ENCODE data around the gene KBTBD6. TPM values are rescaled to one million over a fixed set of nuclear protein-coding genes. Genes with fewer than 3 reads are reported as not detected.

The KBTBD6 gene
- polyA plus RNA-seq (2013, experiment 1 of 2): 7.2 TPM
- polyA plus RNA-seq (2013, experiment 2 of 2): 6.9 TPM

- Histone ChIP-seq H3K9me3 (replicated peaks in 1 of 2; ENCODE audit: control insufficient read depth in 2 of 2, insufficient read depth in 1 of 2, low read depth in 1 of 2, low read length in 2 of 2) (peaks cover 0 to 17% of the 10 kb centered on the region in 2 donors), H3K36me3 (replicated peaks in 1 of 2; ENCODE audit: control insufficient read depth in 2 of 2, insufficient read depth in 2 of 2, low read length in 2 of 2) (peaks cover 0 to 36% of the 10 kb centered on the region in 2 donors), H3K4me3 (ENCODE audit: low read length in 2 of 2) (peak within 1 kb of the TSS; percentile 70 to 91), H3K23ac (ENCODE audit: low read depth, low read length, poor library complexity) (peak within 1 kb of the TSS; percentile 69), H3K27ac (replicated peaks; ENCODE audit: low read length) (peak within 1 kb of the TSS; percentile 59), H3K18ac (ENCODE audit: low read length) (peak within 1 kb of the TSS; percentile 68), H2AK5ac (ENCODE audit: low read depth, low read length) (no peak within 1 kb of the TSS), H3K4ac (ENCODE audit: low read length) (no peak within 1 kb of the TSS), H2AFZ (ENCODE audit: low read length) (peak within 1 kb of the TSS; percentile 90), H2BK120ac (ENCODE audit: low read depth, low read length) (no peak within 1 kb of the TSS), H3K4me1 (ENCODE audit: control insufficient read depth in 2 of 2, insufficient read depth in 1 of 2, low read depth in 1 of 2, low read length in 2 of 2) (peaks cover 2 to 11% of the 10 kb centered on the region in 2 donors), H2BK5ac (ENCODE audit: low read length) (no peak within 1 kb of the TSS), H4K91ac (ENCODE audit: low read depth, low read length, poor library complexity) (no peak within 1 kb of the TSS), H3K4me2 (ENCODE audit: insufficient read depth, low read length, poor library complexity, severe bottlenecking) (peak within 1 kb of the TSS; percentile 70), H2BK15ac (ENCODE audit: low read length) (no peak within 1 kb of the TSS), H4K8ac (ENCODE audit: low read depth, low read length) (no peak within 1 kb of the TSS), H3K79me1 (ENCODE audit: low read depth, low read length) (no peaks in the 10 kb centered on the region), H3K14ac (ENCODE audit: low read length) (peak within 1 kb of the TSS; percentile 83), H3K27me3 (ENCODE audit: control insufficient read depth in 3 of 3, insufficient read depth in 3 of 3, low read depth in 1 of 3, low read length in 3 of 3) (no peaks in the 10 kb centered on the region), H3K9ac (ENCODE audit: low read depth, low read length, poor library complexity) (peak within 1 kb of the TSS; percentile 75), H2BK12ac (ENCODE audit: low read length) (no peak within 1 kb of the TSS)
- no CpG with 5 or more reads among the region's 45 CpGs for WGBS, 2 donors (ENCODE audit: extremely low coverage in 2 of 2, insufficient read length in 2 of 2, insufficient replicate concordance in 1 of 2)
- peak; percentile 96 for DNase-seq (ENCODE audit: low spot score)
These were observed at the start of gene KBTBD6 for GRCh38 chr13:41132512-41133152. Gene KBTBD6, minus strand, starts transcription at chr13:41132802. Its CDS starts 291 bp downstream, at chr13:41132511.

- no peaks in the 10 kb centered on the region for H3K4me1 ChIP-seq (ENCODE audit: control insufficient read depth in 2 of 2, insufficient read depth in 1 of 2, low read depth in 1 of 2, low read length in 2 of 2)
- no peaks in the 10 kb centered on the region for H3K27me3 ChIP-seq (ENCODE audit: control insufficient read depth in 3 of 3, insufficient read depth in 3 of 3, low read depth in 1 of 3, low read length in 3 of 3)
- H3K27ac ChIP-seq (replicated peaks; ENCODE audit: low read length): no peak overlapping the region
- no peak overlapping the region for H3K4ac ChIP-seq (ENCODE audit: low read length)
- H2AFZ ChIP-seq (ENCODE audit: low read length): no peak overlapping the region
- no peak overlapping the region for H3K14ac ChIP-seq (ENCODE audit: low read length)
- H3K9me3 ChIP-seq (replicated peaks in 1 of 2; ENCODE audit: control insufficient read depth in 2 of 2, insufficient read depth in 1 of 2, low read depth in 1 of 2, low read length in 2 of 2): peaks cover 0 to 5% of the 10 kb centered on the region in 2 donors
- H3K18ac ChIP-seq (ENCODE audit: low read length): no peak overlapping the region
- no peak overlapping the region for H2BK15ac ChIP-seq (ENCODE audit: low read length)
- H2AK5ac ChIP-seq (ENCODE audit: low read depth, low read length): no peak overlapping the region
- DNase-seq (ENCODE audit: low spot score): no peak
- no peaks in the 10 kb centered on the region for H3K36me3 ChIP-seq (replicated peaks in 1 of 2; ENCODE audit: control insufficient read depth in 2 of 2, insufficient read depth in 2 of 2, low read length in 2 of 2)
- no peaks in the 10 kb centered on the region for H3K79me1 ChIP-seq (ENCODE audit: low read depth, low read length)
- H2BK12ac ChIP-seq (ENCODE audit: low read length): no peak overlapping the region
- no peak overlapping the region for H3K4me3 ChIP-seq (ENCODE audit: low read length in 2 of 2)
- no peak overlapping the region for H4K8ac ChIP-seq (ENCODE audit: low read depth, low read length)
- no peak overlapping the region for H3K23ac ChIP-seq (ENCODE audit: low read depth, low read length, poor library complexity)
- no peak overlapping the region for H4K91ac ChIP-seq (ENCODE audit: low read depth, low read length, poor library complexity)
- no peak overlapping the region for H2BK5ac ChIP-seq (ENCODE audit: low read length)
- H3K9ac ChIP-seq (ENCODE audit: low read depth, low read length, poor library complexity): no peak overlapping the region
- H3K4me2 ChIP-seq (ENCODE audit: insufficient read depth, low read length, poor library complexity, severe bottlenecking): no peak overlapping the region
- H2BK120ac ChIP-seq (ENCODE audit: low read depth, low read length): no peak overlapping the region
These were observed 49.6 kb upstream of the KBTBD6 start for GRCh38 chr13:41182231-41182630.

- Histone ChIP-seq H2BK120ac (ENCODE audit: low read depth, low read length) (no peak overlapping the region), H3K4me2 (ENCODE audit: insufficient read depth, low read length, poor library complexity, severe bottlenecking) (no peak overlapping the region), H2AK5ac (ENCODE audit: low read depth, low read length) (no peak overlapping the region), H2AFZ (ENCODE audit: low read length) (no peak overlapping the region), H3K18ac (ENCODE audit: low read length) (no peak overlapping the region), H2BK5ac (ENCODE audit: low read length) (no peak overlapping the region), H4K91ac (ENCODE audit: low read depth, low read length, poor library complexity) (no peak overlapping the region), H3K4ac (ENCODE audit: low read length) (no peak overlapping the region), H2BK12ac (ENCODE audit: low read length) (no peak overlapping the region), H3K27ac (replicated peaks; ENCODE audit: low read length) (no peak overlapping the region), H3K36me3 (replicated peaks in 1 of 2; ENCODE audit: control insufficient read depth in 2 of 2, insufficient read depth in 2 of 2, low read length in 2 of 2) (no peaks in the 10 kb centered on the region), H3K4me3 (ENCODE audit: low read length in 2 of 2) (no peak overlapping the region), H4K8ac (ENCODE audit: low read depth, low read length) (no peak overlapping the region), H3K9ac (ENCODE audit: low read depth, low read length, poor library complexity) (no peak overlapping the region), H3K79me1 (ENCODE audit: low read depth, low read length) (no peaks in the 10 kb centered on the region), H2BK15ac (ENCODE audit: low read length) (no peak overlapping the region), H3K9me3 (replicated peaks in 1 of 2; ENCODE audit: control insufficient read depth in 2 of 2, insufficient read depth in 1 of 2, low read depth in 1 of 2, low read length in 2 of 2) (peaks cover 3 to 10% of the 10 kb centered on the region in 2 donors), H3K23ac (ENCODE audit: low read depth, low read length, poor library complexity) (no peak overlapping the region), H3K4me1 (ENCODE audit: control insufficient read depth in 2 of 2, insufficient read depth in 1 of 2, low read depth in 1 of 2, low read length in 2 of 2) (no peaks in the 10 kb centered on the region), H3K14ac (ENCODE audit: low read length) (no peak overlapping the region), H3K27me3 (ENCODE audit: control insufficient read depth in 3 of 3, insufficient read depth in 3 of 3, low read depth in 1 of 3, low read length in 3 of 3) (no peaks in the 10 kb centered on the region)
- no peak for DNase-seq (ENCODE audit: low spot score)
- WGBS, 2 donors (ENCODE audit: extremely low coverage in 2 of 2, insufficient read length in 2 of 2, insufficient replicate concordance in 1 of 2): no CpG with 5 or more reads among the region's 4 CpGs
These were observed 47.1 kb upstream of the KBTBD6 start for GRCh38 chr13:41179593-41180250.

GRCh38 chr13:41178040-41178439 lies 45.4 kb upstream of the KBTBD6 start:
- Histone ChIP-seq H2BK120ac (ENCODE audit: low read depth, low read length) (no peak overlapping the region), H3K79me1 (ENCODE audit: low read depth, low read length) (no peaks in the 10 kb centered on the region), H3K4me3 (ENCODE audit: low read length in 2 of 2) (no peak overlapping the region), H3K9me3 (replicated peaks in 1 of 2; ENCODE audit: control insufficient read depth in 2 of 2, insufficient read depth in 1 of 2, low read depth in 1 of 2, low read length in 2 of 2) (peaks cover 6 to 10% of the 10 kb centered on the region in 2 donors), H3K9ac (ENCODE audit: low read depth, low read length, poor library complexity) (no peak overlapping the region), H3K18ac (ENCODE audit: low read length) (no peak overlapping the region), H3K4me1 (ENCODE audit: control insufficient read depth in 2 of 2, insufficient read depth in 1 of 2, low read depth in 1 of 2, low read length in 2 of 2) (no peaks in the 10 kb centered on the region), H2BK15ac (ENCODE audit: low read length) (no peak overlapping the region), H4K91ac (ENCODE audit: low read depth, low read length, poor library complexity) (no peak overlapping the region), H3K27me3 (ENCODE audit: control insufficient read depth in 3 of 3, insufficient read depth in 3 of 3, low read depth in 1 of 3, low read length in 3 of 3) (no peaks in the 10 kb centered on the region), H2BK12ac (ENCODE audit: low read length) (no peak overlapping the region), H4K8ac (ENCODE audit: low read depth, low read length) (no peak overlapping the region), H3K36me3 (replicated peaks in 1 of 2; ENCODE audit: control insufficient read depth in 2 of 2, insufficient read depth in 2 of 2, low read length in 2 of 2) (no peaks in the 10 kb centered on the region), H3K27ac (replicated peaks; ENCODE audit: low read length) (no peak overlapping the region), H2AFZ (ENCODE audit: low read length) (no peak overlapping the region), H3K4me2 (ENCODE audit: insufficient read depth, low read length, poor library complexity, severe bottlenecking) (no peak overlapping the region), H2AK5ac (ENCODE audit: low read depth, low read length) (no peak overlapping the region), H3K4ac (ENCODE audit: low read length) (no peak overlapping the region), H3K23ac (ENCODE audit: low read depth, low read length, poor library complexity) (no peak overlapping the region), H3K14ac (ENCODE audit: low read length) (no peak overlapping the region), H2BK5ac (ENCODE audit: low read length) (no peak overlapping the region)
- no CpG with 5 or more reads among the region's 7 CpGs for WGBS, 2 donors (ENCODE audit: extremely low coverage in 2 of 2, insufficient read length in 2 of 2, insufficient replicate concordance in 1 of 2)
- DNase-seq (ENCODE audit: low spot score): no peak
